ENCODE results near the gene ADGRG4.

The ADGRG4 gene

DNA sequence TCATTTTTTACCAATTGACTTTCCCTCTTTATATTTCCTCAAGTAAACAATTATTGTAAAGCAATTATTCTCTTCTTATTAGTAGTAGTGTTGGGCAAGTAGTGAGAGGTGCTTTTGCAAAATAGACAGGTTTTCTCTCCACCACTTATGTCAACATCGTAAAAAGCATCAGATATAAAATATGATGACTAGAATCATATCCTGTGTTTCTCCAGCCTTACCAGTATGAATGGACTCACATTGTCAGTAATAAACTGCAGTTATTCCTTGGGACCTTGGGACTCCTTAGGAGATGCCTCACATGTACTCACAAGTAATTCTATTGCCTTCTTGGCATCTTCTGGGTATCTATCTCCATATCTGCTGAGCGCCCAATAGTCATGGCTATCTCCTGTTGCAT is 146.5 kb downstream of the ADGRG4 start:
- no peak overlapping the region for H3K4me3 ChIP-seq (ENCODE audit: low read length)
- DNase-seq (ENCODE audit: low read depth, low spot score): no peak

DNA sequence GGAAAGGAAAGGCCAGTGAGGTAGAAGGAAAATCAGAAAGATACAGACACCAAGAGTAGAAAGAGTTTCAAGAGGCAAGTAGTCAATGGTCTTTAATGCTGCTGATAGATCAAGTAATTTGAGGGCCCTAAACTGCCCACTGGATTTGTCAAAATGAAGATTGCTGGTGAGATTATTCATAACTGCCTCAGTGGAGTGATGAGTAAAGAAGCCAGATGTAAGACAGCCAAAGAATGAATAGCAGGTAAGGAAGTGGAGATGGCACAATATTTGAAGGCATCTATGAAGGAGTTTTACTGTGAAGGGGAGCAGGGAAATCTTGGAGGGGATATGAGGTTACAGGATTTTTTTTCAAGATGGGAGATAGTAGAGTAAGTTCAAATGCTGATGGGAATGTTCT is 147.2 kb downstream of the ADGRG4 start:
- DNase-seq (ENCODE audit: low read depth, low spot score): no peak
- no peak overlapping the region for H3K4me3 ChIP-seq (ENCODE audit: low read length)

DNA sequence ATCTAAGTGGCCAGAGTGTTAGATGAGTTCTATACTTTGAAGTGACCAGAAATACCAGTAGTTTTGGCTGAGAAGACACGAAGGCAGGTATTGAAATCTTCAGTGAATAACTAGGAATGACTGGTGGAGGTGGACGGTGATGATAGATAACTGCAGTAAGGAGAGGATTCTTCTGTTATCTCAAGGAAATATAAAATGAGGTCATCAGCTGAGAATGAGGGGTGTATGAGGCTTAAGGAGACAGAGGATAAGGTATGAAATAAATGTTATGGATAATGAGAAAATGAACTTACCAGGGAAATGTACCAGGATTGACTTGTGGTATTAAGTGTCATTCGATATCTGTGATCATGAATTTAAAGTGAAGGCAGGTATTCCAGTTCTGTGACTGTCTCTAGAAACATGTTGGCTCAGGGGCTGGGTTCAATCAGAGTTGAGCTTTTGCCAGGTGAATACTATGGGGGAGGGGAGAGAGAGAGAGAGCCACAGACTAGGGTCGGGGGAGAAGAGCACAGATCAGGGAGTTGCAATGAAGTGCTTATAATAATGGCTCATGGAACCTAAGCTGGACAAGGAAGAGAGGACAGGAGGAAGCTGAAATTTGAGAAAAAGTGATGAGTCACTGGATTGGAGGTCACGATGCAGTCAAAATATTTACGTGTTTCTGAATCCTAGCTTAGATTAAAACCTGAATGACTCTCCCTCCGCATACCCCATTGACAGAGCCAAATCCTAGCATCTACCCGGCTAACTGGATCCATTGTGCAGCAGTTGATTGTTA is 149.5 kb downstream of the ADGRG4 start:
- DNase-seq (ENCODE audit: low read depth, low spot score): no peak
- H3K4me3 ChIP-seq (ENCODE audit: low read length): no peak overlapping the region

DNA sequence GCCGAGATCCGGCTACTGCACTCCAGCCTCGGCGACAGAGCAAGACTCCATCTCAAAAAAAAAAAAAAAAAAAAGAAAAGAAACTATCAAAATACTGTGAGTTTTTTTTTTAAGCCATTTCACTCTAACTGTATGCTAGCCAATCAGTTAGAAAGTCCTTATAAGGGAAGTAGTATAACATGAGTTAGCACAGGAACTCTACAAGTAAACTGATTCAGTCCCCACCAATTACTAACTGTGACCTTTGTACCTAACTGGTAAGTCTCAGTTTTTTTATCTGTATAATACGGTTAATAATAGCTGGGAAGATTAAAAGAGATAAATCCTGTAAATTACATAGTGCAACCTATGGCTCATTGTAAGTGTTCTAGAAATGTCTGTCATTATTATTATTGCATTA is 151.9 kb downstream of the ADGRG4 start:
- DNase-seq (ENCODE audit: low read depth, low spot score): no peak
- no peak overlapping the region for H3K4me3 ChIP-seq (ENCODE audit: low read length)

DNA sequence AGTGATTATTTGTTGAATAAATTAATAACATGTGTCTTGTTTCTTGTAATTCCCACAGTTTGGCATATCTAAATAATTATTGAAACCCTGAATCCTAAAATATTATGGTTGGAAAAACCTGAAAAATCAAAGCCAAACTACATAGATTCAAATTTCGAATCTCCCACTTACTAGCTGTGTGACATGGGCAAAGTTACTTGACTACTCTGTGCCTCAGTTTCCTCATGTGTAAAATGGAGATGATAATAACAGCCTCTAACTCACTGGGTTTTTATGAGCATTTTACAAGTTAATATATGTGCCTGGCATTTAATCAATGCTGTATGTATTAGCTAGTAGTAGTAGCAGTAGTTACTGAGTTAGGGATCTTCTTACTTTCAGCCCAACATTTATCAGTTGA is 152.4 kb downstream of the ADGRG4 start:
- no peak for DNase-seq (ENCODE audit: low read depth, low spot score)

DNA sequence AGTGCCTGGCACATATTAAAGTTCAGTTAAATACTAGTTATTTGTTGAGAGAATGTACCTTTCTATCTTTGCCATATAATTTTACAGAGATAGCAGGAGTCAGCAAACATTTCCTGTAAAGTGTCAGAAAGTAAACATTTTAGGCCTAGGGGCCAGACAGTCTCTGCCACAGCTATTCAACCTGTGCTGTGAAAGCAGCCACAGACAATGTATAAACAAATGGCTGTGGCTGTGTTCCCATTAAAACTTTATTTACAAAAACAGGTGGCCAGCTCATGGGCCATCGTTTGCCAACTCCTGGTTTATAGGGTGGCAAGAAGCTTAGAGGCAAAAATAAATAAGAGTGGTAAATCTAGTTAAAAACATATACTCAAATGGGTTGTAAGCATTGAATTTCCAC is 153.0 kb downstream of the ADGRG4 start:
- no peak overlapping the region for H3K4me3 ChIP-seq (ENCODE audit: low read length)
- no peak for DNase-seq (ENCODE audit: low read depth, low spot score)

More for the DNA sequence above, 152.4 kb downstream of the ADGRG4 start:
- no peak overlapping the region for H3K4me3 ChIP-seq (ENCODE audit: low read length)

DNA sequence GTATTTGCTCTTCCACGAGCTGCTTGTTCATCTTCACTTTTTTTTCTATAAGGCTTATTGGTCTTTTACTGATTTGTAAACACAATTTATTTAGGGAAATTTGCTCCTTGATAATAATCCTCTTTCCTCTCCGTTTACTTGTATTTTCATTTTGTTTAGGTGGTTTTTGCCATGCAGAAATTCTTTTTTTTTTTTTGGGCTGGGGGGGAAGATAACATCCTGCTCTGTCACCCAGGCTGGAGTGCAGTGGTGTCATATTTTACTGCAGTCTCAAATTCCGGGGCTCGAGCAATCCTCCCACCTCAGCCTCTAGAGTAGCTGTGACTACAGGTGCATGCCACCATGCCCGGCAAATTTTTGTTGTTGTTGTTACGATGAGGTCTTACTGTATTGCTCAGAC is 155.4 kb downstream of the ADGRG4 start:
- no peak overlapping the region for H3K4me3 ChIP-seq (ENCODE audit: low read length)
- DNase-seq (ENCODE audit: low read depth, low spot score): no peak

DNA sequence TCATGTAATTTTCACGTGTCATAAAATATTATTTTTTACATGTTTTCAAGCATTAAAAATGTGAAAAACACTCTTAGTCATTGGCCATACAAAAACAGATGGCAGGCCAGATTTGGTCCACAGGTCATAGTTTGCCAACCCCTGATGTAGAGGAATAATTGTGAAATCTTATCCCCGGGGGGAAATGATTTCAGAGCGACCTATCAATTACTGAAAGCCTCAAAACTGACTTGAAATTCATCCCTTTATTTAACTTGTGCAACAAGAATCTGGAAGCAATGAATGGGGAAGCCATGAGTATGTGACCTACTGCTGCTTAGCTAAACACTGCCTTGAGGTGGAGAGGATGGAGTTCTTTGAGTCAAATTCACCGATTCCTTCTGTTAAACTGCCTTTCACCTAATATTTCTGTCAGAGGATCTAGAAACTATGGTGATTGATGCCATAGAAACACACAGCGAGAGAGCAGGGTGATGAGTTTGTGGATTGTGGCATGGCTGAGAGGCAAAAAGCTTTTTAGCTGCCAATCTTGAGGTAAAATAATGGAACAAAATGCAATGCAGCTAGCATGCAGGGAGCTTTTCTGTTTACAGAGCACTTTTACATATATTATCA is 156.6 kb downstream of the ADGRG4 start:
- no peak for DNase-seq (ENCODE audit: low read depth, low spot score)
- no peak overlapping the region for H3K4me3 ChIP-seq (ENCODE audit: low read length)

DNA sequence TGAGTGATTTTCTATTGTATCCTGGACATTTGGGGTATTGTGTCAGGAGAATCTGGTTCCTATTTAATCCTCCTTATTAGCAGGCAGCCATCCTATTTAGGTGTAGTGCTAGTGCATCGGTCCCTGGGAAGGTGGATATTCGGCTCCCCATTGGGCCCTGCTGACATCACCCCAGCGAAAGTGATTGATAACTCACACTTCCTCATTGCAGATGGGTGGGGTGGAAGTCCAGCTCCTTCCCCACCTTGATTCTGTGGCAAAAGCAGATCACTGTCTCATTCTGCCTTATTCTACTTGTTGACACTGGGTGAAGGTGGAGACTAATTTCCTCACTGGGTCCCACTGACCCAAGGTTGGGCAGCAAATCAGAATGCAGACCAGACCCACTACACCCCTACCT is 163.8 kb downstream of the ADGRG4 start:
- DNase-seq (ENCODE audit: low read depth, low spot score): no peak
- no peak overlapping the region for H3K4me3 ChIP-seq (ENCODE audit: low read length)
